GM18873 (cell line): ENCODE results near the gene MEFV.
"Not testable (repeated sequence)": the region's sequence is repeated elsewhere in the genome, so short reads cannot be mapped to it uniquely, and the experiment has no call there.

ENCODE experiments used
- ATAC-seq: cut with Tn5 transposase; IDR thresholded peaks from one replicate; pipeline ENCODE4 v1.9.1; 2021; ENCODE audit warnings: mild to moderate bottlenecking, moderate library complexity, moderate number of reproducible peaks; ENCODE audit not compliant: unreplicated experiment, low FRiP score

Gene MEFV

GRCh38 chr16:3271281-3271680 is 14.8 kb upstream of the MEFV start:
- ATAC-seq: not testable (repeated sequence)

GRCh38 chr16:3270718-3271117 is 14.3 kb upstream of the MEFV start:
- ATAC-seq: not testable (repeated sequence)

GRCh38 chr16:3268294-3268693 is 11.9 kb upstream of the MEFV start:
- ATAC-seq: no peak

GRCh38 chr16:3266873-3267537 is 10.6 kb upstream of the MEFV start:
- ATAC-seq: no peak

- peak; percentile 74 for ATAC-seq
These were observed 8.0 kb upstream of the MEFV start for GRCh38 chr16:3264137-3265036.

GRCh38 chr16:3262517-3262916 is 6.1 kb upstream of the MEFV start:
- ATAC-seq: no peak

- no peak for ATAC-seq
These were observed 3.4 kb upstream of the MEFV start for GRCh38 chr16:3259836-3260235.

- ATAC-seq: no peak
These were observed 533 bp upstream of the MEFV start for GRCh38 chr16:3256866-3257465.

- ATAC-seq: no peak
These were observed 2.1 kb downstream of the MEFV start for GRCh38 chr16:3254309-3254708.

- ATAC-seq: no peak
These were observed 3.5 kb downstream of the MEFV start for GRCh38 chr16:3252967-3253366.

GRCh38 chr16:3249451-3249850 is 7.0 kb downstream of the MEFV start:
- ATAC-seq: no peak

GRCh38 chr16:3249020-3249419 is 7.4 kb downstream of the MEFV start:
- ATAC-seq: no peak

GRCh38 chr16:3248596-3248995 is 7.8 kb downstream of the MEFV start:
- no peak for ATAC-seq

GRCh38 chr16:3246876-3247275 is 9.6 kb downstream of the MEFV start:
- no peak for ATAC-seq

- no peak for ATAC-seq
These were observed 10.4 kb downstream of the MEFV start for GRCh38 chr16:3246002-3246401.

- ATAC-seq: no peak
These were observed 12.6 kb downstream of the MEFV start for GRCh38 chr16:3243882-3244281.

GRCh38 chr16:3242709-3243108 is 13.7 kb downstream of the MEFV start:
- ATAC-seq: no peak

- ATAC-seq: no peak
These were observed 14.7 kb downstream of the MEFV start for GRCh38 chr16:3241761-3242160.

GRCh38 chr16:3235856-3236669 is 20.4 kb downstream of the MEFV start:
- no peak for ATAC-seq

GRCh38 chr16:3234857-3235561 is 21.4 kb downstream of the MEFV start, which contains the start of gene ZNF200:
Gene ZNF200 (minus strand): TSS chr16:3235158. CDS start chr16:3233755, 1,403 bp downstream.
- ATAC-seq: peak; percentile 82
